HepG2 (cell line): ENCODE results near the gene FAM221B. TPM values are rescaled to one million over a fixed set of nuclear protein-coding genes. Genes with fewer than 3 reads are reported as not detected.

Source experiments
- NCOA2 ChIP-seq: sonication (generic); formaldehyde crosslinking; IDR thresholded peaks from 2 replicates; pipeline ENCODE4 v1.8.0; 2022; ENCODE audit warnings: inconsistent platforms
- PCBP2 ChIP-seq: fragments of 200-400 bp; formaldehyde crosslinking; optimal IDR thresholded peaks from 2 replicates; pipeline ENCODE3; 2018; ENCODE audit warnings: low read length, low read depth; ENCODE audit not compliant: poor library complexity, severe bottlenecking
- PHB2 ChIP-seq: fragments of 450-650 bp; IDR thresholded peaks from 2 replicates; pipeline ENCODE4 v1.6.1; 2018; ENCODE audit not compliant: partially characterized antibody
- TBL1XR1 ChIP-seq: fragments of 150-350 bp; IDR thresholded peaks from 2 replicates; pipeline ENCODE4 v1.6.1; 2014; ENCODE audit warnings: borderline replicate concordance, low read length; ENCODE audit not compliant: partially characterized antibody
- ZFP37 ChIP-seq: sonication (generic); formaldehyde crosslinking; IDR thresholded peaks from 2 replicates; pipeline ENCODE4 v1.4.0; 2020; ENCODE audit warnings: missing genetic modification reagents, borderline replicate concordance
- polyA plus RNA-seq, 8 experiments: library from polyadenylated mRNA; depleted of rRNA in 3 of 8; stranded (reverse) in 7 of 8; unstranded in 1 of 8; fragments of >200 nt; fragmentation: Illumina TruSeq in 4 of 8; extraction: Trizol in 4 of 8; gene quantifications; 2 replicates each; pipeline versions ENCODE4 v1.2.1 to v1.2.3, GENCODE V29; 2011 to 2016; ENCODE audit warnings: low read depth in 4 of 8, missing spikeins in 1 of 8, mixed read lengths in 1 of 8; ENCODE audit not compliant: insufficient read depth in 1 of 8
- total RNA-seq, 5 experiments: library from RNA; depleted of rRNA; stranded (reverse); fragments of >200 nt; fragmentation: Illumina TruSeq; extraction: Trizol; gene quantifications; 2 replicates each; pipeline ENCODE4 v1.2.3, GENCODE V29; 2016; ENCODE audit warnings: low read depth in 1 of 5
- TF ChIP-seq, protein P1 (sequence below): sonication (generic); formaldehyde crosslinking; IDR thresholded peaks from 2 replicates; pipeline ENCODE4 v1.5.1; 2020; ENCODE audit warnings: mild to moderate bottlenecking, missing genetic modification reagents, moderate library complexity
- TF ChIP-seq, protein P2 (sequence below): fragments of 450-650 bp; IDR thresholded peaks from 2 replicates; pipeline ENCODE4 v1.6.1; 2017; ENCODE audit warnings: mild to moderate bottlenecking
- TF ChIP-seq, protein P3 (sequence below): sonication (generic); formaldehyde crosslinking; IDR thresholded peaks from 2 replicates; pipeline ENCODE4 v1.4.0; 2020; ENCODE audit warnings: mild to moderate bottlenecking, missing genetic modification reagents
- TF ChIP-seq, protein P4 (sequence below): sonication (generic); formaldehyde crosslinking; IDR thresholded peaks from 2 replicates; pipeline ENCODE4 v1.9.0; 2021; ENCODE audit warnings: missing genetic modification reagents, borderline replicate concordance
- TF ChIP-seq, protein P5 (sequence below): sonication (generic); formaldehyde crosslinking; IDR thresholded peaks from 2 replicates; pipeline ENCODE4 v1.5.1; 2020; ENCODE audit warnings: mild to moderate bottlenecking, missing genetic modification reagents

Gene FAM221B
- total and polyA plus RNA-seq, 2 of the 13 experiments (the other 11 are each of a cell fraction or from before 2014, with no cell fraction given) = not detected

DNA sequence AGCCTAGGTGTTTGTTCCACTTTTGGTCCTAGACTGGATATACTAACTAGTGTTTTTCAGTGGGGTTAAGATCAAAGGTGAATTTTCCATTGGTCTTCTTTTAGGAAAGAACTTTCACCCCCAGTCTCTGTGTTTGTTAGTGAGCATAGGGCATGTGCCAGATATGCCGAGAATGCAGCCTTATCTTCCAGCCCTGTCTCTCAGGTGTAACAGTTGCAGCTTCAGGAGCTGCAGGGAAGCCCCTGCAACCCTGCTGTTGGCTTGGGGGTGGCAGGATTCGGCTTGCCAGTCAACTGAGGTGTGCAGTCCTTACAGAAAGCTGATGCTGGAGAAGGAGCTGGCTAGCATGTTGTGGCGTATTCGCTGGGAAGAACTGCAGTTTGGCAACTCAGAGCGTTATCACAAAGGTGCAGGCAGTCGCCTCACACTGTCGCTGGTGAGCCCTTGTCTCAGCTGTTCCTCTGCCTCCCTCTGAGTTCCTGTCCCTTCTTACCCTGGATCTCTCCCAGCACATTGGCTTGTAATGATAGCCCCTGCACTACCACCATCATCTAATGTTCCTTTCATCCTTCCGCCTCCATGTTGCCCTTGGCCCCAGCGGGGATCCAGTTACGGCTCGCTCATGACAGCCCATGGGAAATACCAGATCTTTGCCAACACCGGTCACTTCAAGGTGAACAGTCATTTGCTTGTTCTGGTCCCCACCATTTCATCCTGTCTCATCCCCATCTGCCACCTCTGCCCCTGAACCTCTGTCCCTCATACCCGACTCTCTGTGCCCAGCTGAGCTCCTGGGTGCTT, 27.0 kb downstream of the FAM221B start (continued):
- TF ChIP-seq, protein P1, sequence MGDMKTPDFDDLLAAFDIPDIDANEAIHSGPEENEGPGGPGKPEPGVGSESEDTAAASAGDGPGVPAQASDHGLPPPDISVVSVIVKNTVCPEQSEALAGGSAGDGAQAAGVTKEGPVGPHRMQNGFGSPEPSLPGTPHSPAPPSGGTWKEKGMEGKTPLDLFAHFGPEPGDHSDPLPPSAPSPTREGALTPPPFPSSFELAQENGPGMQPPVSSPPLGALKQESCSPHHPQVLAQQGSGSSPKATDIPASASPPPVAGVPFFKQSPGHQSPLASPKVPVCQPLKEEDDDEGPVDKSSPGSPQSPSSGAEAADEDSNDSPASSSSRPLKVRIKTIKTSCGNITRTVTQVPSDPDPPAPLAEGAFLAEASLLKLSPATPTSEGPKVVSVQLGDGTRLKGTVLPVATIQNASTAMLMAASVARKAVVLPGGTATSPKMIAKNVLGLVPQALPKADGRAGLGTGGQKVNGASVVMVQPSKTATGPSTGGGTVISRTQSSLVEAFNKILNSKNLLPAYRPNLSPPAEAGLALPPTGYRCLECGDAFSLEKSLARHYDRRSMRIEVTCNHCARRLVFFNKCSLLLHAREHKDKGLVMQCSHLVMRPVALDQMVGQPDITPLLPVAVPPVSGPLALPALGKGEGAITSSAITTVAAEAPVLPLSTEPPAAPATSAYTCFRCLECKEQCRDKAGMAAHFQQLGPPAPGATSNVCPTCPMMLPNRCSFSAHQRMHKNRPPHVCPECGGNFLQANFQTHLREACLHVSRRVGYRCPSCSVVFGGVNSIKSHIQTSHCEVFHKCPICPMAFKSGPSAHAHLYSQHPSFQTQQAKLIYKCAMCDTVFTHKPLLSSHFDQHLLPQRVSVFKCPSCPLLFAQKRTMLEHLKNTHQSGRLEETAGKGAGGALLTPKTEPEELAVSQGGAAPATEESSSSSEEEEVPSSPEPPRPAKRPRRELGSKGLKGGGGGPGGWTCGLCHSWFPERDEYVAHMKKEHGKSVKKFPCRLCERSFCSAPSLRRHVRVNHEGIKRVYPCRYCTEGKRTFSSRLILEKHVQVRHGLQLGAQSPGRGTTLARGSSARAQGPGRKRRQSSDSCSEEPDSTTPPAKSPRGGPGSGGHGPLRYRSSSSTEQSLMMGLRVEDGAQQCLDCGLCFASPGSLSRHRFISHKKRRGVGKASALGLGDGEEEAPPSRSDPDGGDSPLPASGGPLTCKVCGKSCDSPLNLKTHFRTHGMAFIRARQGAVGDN (CRISPR knock-in tag) = peak; percentile 58
- TF ChIP-seq PCBP2 (no peak), NCOA2 (CRISPR knock-in tag) (no peak), ZFP37 (CRISPR knock-in tag) (no peak), PHB2 (no peak), TBL1XR1 (no peak)
- TF ChIP-seq, protein P2, sequence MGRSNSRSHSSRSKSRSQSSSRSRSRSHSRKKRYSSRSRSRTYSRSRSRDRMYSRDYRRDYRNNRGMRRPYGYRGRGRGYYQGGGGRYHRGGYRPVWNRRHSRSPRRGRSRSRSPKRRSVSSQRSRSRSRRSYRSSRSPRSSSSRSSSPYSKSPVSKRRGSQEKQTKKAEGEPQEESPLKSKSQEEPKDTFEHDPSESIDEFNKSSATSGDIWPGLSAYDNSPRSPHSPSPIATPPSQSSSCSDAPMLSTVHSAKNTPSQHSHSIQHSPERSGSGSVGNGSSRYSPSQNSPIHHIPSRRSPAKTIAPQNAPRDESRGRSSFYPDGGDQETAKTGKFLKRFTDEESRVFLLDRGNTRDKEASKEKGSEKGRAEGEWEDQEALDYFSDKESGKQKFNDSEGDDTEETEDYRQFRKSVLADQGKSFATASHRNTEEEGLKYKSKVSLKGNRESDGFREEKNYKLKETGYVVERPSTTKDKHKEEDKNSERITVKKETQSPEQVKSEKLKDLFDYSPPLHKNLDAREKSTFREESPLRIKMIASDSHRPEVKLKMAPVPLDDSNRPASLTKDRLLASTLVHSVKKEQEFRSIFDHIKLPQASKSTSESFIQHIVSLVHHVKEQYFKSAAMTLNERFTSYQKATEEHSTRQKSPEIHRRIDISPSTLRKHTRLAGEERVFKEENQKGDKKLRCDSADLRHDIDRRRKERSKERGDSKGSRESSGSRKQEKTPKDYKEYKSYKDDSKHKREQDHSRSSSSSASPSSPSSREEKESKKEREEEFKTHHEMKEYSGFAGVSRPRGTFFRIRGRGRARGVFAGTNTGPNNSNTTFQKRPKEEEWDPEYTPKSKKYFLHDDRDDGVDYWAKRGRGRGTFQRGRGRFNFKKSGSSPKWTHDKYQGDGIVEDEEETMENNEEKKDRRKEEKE = no peak
- TF ChIP-seq, protein P3, sequence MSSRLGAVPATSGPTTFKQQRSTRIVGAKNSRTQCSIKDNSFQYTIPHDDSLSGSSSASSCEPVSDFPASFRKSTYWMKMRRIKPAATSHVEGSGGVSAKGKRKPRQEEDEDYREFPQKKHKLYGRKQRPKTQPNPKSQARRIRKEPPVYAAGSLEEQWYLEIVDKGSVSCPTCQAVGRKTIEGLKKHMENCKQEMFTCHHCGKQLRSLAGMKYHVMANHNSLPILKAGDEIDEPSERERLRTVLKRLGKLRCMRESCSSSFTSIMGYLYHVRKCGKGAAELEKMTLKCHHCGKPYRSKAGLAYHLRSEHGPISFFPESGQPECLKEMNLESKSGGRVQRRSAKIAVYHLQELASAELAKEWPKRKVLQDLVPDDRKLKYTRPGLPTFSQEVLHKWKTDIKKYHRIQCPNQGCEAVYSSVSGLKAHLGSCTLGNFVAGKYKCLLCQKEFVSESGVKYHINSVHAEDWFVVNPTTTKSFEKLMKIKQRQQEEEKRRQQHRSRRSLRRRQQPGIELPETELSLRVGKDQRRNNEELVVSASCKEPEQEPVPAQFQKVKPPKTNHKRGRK = no peak
- TF ChIP-seq, protein P4, sequence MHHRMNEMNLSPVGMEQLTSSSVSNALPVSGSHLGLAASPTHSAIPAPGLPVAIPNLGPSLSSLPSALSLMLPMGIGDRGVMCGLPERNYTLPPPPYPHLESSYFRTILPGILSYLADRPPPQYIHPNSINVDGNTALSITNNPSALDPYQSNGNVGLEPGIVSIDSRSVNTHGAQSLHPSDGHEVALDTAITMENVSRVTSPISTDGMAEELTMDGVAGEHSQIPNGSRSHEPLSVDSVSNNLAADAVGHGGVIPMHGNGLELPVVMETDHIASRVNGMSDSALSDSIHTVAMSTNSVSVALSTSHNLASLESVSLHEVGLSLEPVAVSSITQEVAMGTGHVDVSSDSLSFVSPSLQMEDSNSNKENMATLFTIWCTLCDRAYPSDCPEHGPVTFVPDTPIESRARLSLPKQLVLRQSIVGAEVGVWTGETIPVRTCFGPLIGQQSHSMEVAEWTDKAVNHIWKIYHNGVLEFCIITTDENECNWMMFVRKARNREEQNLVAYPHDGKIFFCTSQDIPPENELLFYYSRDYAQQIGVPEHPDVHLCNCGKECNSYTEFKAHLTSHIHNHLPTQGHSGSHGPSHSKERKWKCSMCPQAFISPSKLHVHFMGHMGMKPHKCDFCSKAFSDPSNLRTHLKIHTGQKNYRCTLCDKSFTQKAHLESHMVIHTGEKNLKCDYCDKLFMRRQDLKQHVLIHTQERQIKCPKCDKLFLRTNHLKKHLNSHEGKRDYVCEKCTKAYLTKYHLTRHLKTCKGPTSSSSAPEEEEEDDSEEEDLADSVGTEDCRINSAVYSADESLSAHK (CRISPR knock-in tag) = no peak
- TF ChIP-seq, protein P5, sequence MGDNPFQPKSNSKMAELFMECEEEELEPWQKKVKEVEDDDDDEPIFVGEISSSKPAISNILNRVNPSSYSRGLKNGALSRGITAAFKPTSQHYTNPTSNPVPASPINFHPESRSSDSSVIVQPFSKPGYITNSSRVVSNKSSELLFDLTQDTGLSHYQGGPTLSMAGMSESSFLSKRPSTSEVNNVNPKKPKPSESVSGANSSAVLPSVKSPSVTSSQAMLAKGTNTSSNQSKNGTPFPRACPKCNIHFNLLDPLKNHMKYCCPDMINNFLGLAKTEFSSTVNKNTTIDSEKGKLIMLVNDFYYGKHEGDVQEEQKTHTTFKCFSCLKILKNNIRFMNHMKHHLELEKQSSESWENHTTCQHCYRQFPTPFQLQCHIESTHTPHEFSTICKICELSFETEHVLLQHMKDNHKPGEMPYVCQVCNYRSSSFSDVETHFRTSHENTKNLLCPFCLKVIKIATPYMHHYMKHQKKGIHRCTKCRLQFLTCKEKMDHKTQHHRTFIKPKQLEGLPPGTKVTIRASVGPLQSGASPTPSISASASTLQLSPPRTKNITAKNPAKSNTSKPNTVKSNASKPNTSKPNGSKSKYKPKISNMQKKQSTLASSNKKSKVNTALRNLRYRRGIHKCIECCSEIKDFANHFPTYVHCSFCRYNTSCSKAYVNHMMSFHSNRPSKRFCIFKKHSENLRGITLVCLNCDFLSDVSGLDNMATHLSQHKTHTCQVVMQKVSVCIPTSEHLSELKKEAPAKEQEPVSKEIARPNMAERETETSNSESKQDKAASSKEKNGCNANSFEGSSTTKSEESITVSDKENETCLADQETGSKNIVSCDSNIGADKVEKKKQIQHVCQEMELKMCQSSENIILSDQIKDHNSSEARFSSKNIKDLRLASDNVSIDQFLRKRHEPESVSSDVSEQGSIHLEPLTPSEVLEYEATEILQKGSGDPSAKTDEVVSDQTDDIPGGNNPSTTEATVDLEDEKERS (CRISPR knock-in tag) = no peak
